ENCODE data around the gene NPLOC4. TPM values are rescaled to one million over a fixed set of nuclear protein-coding genes. Genes with fewer than 3 reads are reported as not detected.

NPLOC4 gene
- total and polyA plus RNA-seq, 2 of the 8 experiments (the other 6 are each of a cell fraction or from before 2014, with no cell fraction given), result 70.7 to 92.7 TPM

- no peak overlapping the region for H4K91ac ChIP-seq (replicated peaks; ENCODE audit: insufficient read length, low read length)
- no peak overlapping the region for H4K5ac ChIP-seq (ENCODE audit: insufficient read length, low read depth, low read length)
- H2AFZ ChIP-seq (ENCODE audit: low read length), result no peak overlapping the region
- H4K20me1 ChIP-seq (replicated peaks in 1 of 2; ENCODE audit: control insufficient read depth in 1 of 2, insufficient read depth in 2 of 2, low read length in 2 of 2), result peaks cover 0 to 28% of the 10 kb centered on the region in 2 experiments
- no peak for DNase-seq (ENCODE audit: low read depth in 1 of 2, low spot score in 2 of 2)
- H2BK5ac ChIP-seq (ENCODE audit: low read depth, low read length), result no peak overlapping the region
- 92% methylated on average over 8 of the region's 8 CpGs; no CpG with 5 or more reads in 1 of the 2 experiments for WGBS, 2 experiments (ENCODE audit: extremely low coverage in 1 of 2, insufficient coverage in 1 of 2, insufficient read length in 1 of 2, insufficient replicate concordance in 2 of 2, low coverage in 1 of 2, low lambda C conversion rate in 2 of 2, missing lambda C conversion rate in 1 of 2)
- no peak overlapping the region for H4K8ac ChIP-seq (ENCODE audit: extremely low read depth, insufficient read depth, low read length)
- no peak overlapping the region for H2BK120ac ChIP-seq (replicated peaks; ENCODE audit: low read depth, low read length)
- TF ChIP-seq CBX8 (IDR thresholded peaks at IDR 0.05; ENCODE audit: borderline replicate concordance, low read depth, low read length) (no peak), USF2 (IDR thresholded peaks at IDR 0.05; ENCODE audit: low read length) (no peak), BCL11A (IDR thresholded peaks at IDR 0.05; ENCODE audit: low read depth in 2 of 2, low read length in 2 of 2) (no peak), MAFK (IDR thresholded peaks at IDR 0.05; ENCODE audit: low read depth, low read length) (no peak), CEBPB (IDR thresholded peaks at IDR 0.05; ENCODE audit: low read depth, low read length) (no peak), E2F6 (IDR thresholded peaks at IDR 0.05) (no peak), NANOG (IDR thresholded peaks at IDR 0.05; ENCODE audit: insufficient read depth, low read depth, low read length, poor library complexity, severe bottlenecking) (no peak), ATF3 (IDR thresholded peaks at IDR 0.05; ENCODE audit: insufficient read depth, low read depth, low read length) (no peak)
- H3K36me3 ChIP-seq (ENCODE audit: control insufficient read depth in 2 of 4, insufficient read depth in 4 of 4, low read length in 3 of 4), result peaks cover 0 to 27% (median 19%) of the 10 kb centered on the region in 4 experiments; a peak in 7 of 8 replicates
- peaks cover 3 to 17% (median 8%) of the 10 kb centered on the region in 4 experiments for H3K4me1 ChIP-seq (replicated peaks in 1 of 4; ENCODE audit: control insufficient read depth in 3 of 4, insufficient read depth in 4 of 4, low read length in 3 of 4)
- H3K79me2 ChIP-seq (ENCODE audit: control insufficient read depth in 1 of 2, insufficient read depth in 2 of 2, low read length in 2 of 2), result peaks cover 0 to 10% of the 10 kb centered on the region in 2 experiments; a peak in 1 of 4 replicates
- no peak overlapping the region for H3K23ac ChIP-seq (ENCODE audit: insufficient read length)
- H3K79me1 ChIP-seq (ENCODE audit: low read depth, low read length), result peaks cover 4% of the 10 kb centered on the region; the same call in 1 of the 2 replicates
- H3K27me3 ChIP-seq (replicated peaks in 1 of 4; ENCODE audit: control insufficient read depth in 3 of 4, extremely low read depth in 1 of 4, insufficient read depth in 3 of 4, low read length in 3 of 4), result no peaks in the 10 kb centered on the region
- H2AK5ac ChIP-seq (ENCODE audit: low read depth, low read length), result no peak overlapping the region
- H3K4me2 ChIP-seq (ENCODE audit: insufficient read depth in 1 of 2, low read depth in 2 of 2, low read length in 2 of 2), result no peak overlapping the region
- no peak overlapping the region for H3K9ac ChIP-seq (replicated peaks in 1 of 4; ENCODE audit: extremely low read depth in 1 of 4, low read depth in 3 of 4, low read length in 3 of 4)
- no peaks in the 10 kb centered on the region for H3K9me3 ChIP-seq (ENCODE audit: insufficient read depth in 2 of 2, low read depth in 1 of 2, low read length in 1 of 2)
- ChIA-PET CTCF (ENCODE audit: partially characterized antibody) (interaction anchor here (1.7 to 2.8 kb wide), 2 partner anchors 11 to 109 kb away, joined by 4 to 8 read pairs; no protein-coding TSS in a partner anchor), POLR2A (ENCODE audit: partially characterized antibody) (interaction anchor here (1.9 to 5.0 kb wide), 2 partner anchors 9 to 12 kb away, joined by 4 to 50 read pairs; no protein-coding TSS in a partner anchor)
- H3K27ac ChIP-seq (ENCODE audit: low read depth, low read length), result no peak overlapping the region
- H3K23me2 ChIP-seq (ENCODE audit: low read depth, low read length), result peaks cover 9% of the 10 kb centered on the region; the same call in 1 of the 2 replicates
- H2BK15ac ChIP-seq (ENCODE audit: low read length), result no peak overlapping the region
- no peak overlapping the region for H3K4me3 ChIP-seq (ENCODE audit: extremely low read depth in 1 of 4, insufficient read depth in 2 of 4, low read depth in 3 of 4, low read length in 4 of 4)
- H2BK12ac ChIP-seq (ENCODE audit: low read depth, low read length), result no peak overlapping the region
- H2BK20ac ChIP-seq (ENCODE audit: low read length), result no peak overlapping the region
- H3K4ac ChIP-seq (replicated peaks; ENCODE audit: insufficient read length, low read depth, low read length), result no peak overlapping the region
- H3K14ac ChIP-seq (ENCODE audit: insufficient read length), result no peak overlapping the region
- H3K56ac ChIP-seq (replicated peaks; ENCODE audit: insufficient read length, low read depth, low read length), result no peak overlapping the region
- H3K18ac ChIP-seq (ENCODE audit: extremely low read depth, low read length), result no peak overlapping the region
- FAIRE-seq, result no peak
Measured at GRCh38 chr17:81549826-81550225, 87.1 kb downstream of the NPLOC4 start.

Measured in H1 (cell line).